Activated CD4-positive, alpha-beta T cell treated with anti-CD3 and anti-CD28 coated beads, Interleukin-2, amount 10 ng/mL, durations not matched to agents 7 days and 5 days (primary cell): ENCODE measurements around the gene ZNF195. TPM values are rescaled to one million over a fixed set of nuclear protein-coding genes. Genes with fewer than 3 reads are reported as not detected.

Source experiments
- CTCF ChIA-PET: fragments of 350-600 bp; sonication (Branson Sonifier 250); formaldehyde crosslinking; loops from one replicate; lab custom pipeline; 2021; ENCODE audit warnings: antibody characterized with exemption; lab: Charles Lee
- POLR2A ChIA-PET: fragments of 350-600 bp; sonication (Branson Sonifier 250); formaldehyde crosslinking; loops from one replicate; lab custom pipeline; 2021; ENCODE audit warnings: antibody characterized with exemption; lab: Charles Lee
- DNase-seq: peaks from one replicate; pipeline ENCODE4 v3.0.0-alpha.2; 2020
- H3K27ac Mint-ChIP-seq: one replicate; pipeline ENCODE4 v1.8.0; 2021; ENCODE audit warnings: mild to moderate bottlenecking, moderate library complexity, mixed read lengths
- H3K27me3 Mint-ChIP-seq: one replicate; pipeline ENCODE4 v1.8.0; 2021; ENCODE audit warnings: mixed read lengths
- H3K36me3 Mint-ChIP-seq: one replicate; pipeline ENCODE4 v1.8.0; 2021; ENCODE audit warnings: low read depth, mixed read lengths
- H3K4me1 Mint-ChIP-seq: one replicate; pipeline ENCODE4 v1.8.0; 2021; ENCODE audit warnings: mixed read lengths
- H3K4me3 Mint-ChIP-seq: one replicate; pipeline ENCODE4 v1.8.0; 2021; ENCODE audit warnings: mild to moderate bottlenecking, moderate library complexity, mixed read lengths
- H3K9me3 Mint-ChIP-seq: one replicate; pipeline ENCODE4 v1.8.0; 2021; ENCODE audit warnings: mixed read lengths
- total RNA-seq, 2 experiments: library from RNA; stranded (reverse); gene quantifications; one replicate each; pipeline ENCODE4 v1.2.3, GENCODE V29; 2021

ZNF195 gene
- total RNA-seq, 2 experiments from 2014 or later: 29.7 to 32.5 TPM

DNA sequence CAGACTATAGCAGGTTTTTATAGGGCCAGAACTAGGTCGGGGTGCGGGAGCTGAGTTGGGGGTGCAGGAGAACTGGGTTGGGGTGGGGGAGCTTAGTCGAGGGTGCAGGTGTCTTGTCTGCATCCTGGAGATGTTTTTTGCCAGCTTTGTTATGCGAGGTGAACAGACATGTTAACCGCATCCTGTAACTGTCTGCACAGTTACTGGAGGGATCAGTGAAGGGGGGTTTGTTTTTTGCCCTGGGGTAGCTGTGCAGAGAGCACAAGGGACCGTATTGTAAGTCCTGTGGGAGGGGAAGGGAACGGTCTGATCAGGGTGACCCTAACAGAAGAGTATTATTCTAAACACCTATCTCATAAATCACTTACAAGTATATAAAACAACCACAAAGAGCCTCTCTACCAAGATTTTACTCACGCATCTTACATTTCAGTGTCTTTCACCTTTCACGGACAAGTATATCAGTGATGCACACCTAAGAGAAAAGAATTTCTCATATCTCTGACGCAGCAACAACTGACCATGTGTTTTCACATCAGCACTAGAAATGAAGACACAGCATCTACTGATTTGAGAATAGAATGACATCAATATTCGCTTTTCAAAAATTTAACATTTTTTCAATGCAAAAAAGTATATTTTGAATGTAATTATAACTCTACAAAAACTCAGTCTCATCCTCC, 20.8 kb downstream of the ZNF195 start:
- Mint-ChIP-seq H3K36me3 (peaks cover 65% of the 10 kb centered on the region), H3K9me3 (peaks cover 62% of the 10 kb centered on the region), H3K4me1 (no peaks in the 10 kb centered on the region), H3K4me3 (no peak overlapping the region), H3K27me3 (no peaks in the 10 kb centered on the region), H3K27ac (no peak overlapping the region)
- DNase-seq: no peak
- ChIA-PET CTCF (no interaction called here), POLR2A (no interaction called here)

DNA sequence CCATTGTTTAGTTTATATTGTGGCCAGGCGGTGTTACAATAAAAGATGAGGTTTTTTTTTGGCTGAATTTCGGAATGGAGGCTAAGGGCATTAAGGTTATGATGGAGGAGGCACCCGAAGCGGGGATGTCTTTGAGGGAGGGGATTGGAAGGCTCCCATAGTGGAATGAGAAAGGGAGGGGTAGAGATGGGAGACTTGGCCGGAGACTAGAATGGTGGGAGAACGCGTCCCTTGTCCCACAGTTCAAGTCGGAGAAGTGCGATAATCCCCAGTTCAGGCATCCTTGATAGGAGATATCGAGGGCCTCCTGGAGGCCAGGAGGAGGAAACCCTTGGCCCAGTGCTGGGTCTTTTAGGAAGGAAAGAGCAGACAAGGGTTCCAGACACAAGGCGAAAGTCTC, 21.6 kb downstream of the ZNF195 start:
- Mint-ChIP-seq H3K27me3 (no peaks in the 10 kb centered on the region), H3K9me3 (peaks cover 54% of the 10 kb centered on the region), H3K27ac (no peak overlapping the region), H3K4me1 (no peaks in the 10 kb centered on the region), H3K36me3 (peaks cover 57% of the 10 kb centered on the region), H3K4me3 (no peak overlapping the region)
- CTCF ChIA-PET: interaction anchor here (0.9 kb wide), 1 partner anchor 18 kb away, joined by 3 read pairs; no protein-coding TSS in a partner anchor
- POLR2A ChIA-PET: no interaction called here
- DNase-seq: no peak

DNA sequence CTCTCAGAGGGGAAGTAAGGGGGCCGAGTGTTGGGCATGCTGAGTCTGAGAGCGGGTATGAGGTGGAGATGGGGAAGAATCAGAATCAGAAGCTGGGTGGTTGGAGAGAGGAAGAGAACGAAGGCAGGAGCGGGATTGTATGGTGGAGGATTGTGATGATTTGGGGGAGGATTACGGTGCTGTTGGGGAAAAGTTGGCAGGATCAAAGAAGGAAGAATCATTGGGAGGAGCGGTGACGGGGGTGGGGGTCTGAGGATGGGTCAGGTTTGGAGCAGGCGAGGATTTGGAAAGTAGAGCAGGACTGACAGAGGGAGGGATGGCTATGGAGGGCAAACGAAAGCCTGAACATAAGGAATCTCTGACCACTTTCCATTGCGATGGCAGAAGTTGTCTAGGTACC, 22.1 kb downstream of the ZNF195 start:
- Mint-ChIP-seq H3K27me3 (no peaks in the 10 kb centered on the region), H3K4me3 (no peak overlapping the region), H3K27ac (no peak overlapping the region), H3K9me3 (peaks cover 54% of the 10 kb centered on the region), H3K4me1 (no peaks in the 10 kb centered on the region), H3K36me3 (peaks cover 54% of the 10 kb centered on the region)
- ChIA-PET POLR2A (no interaction called here), CTCF (interaction anchor here (0.9 to 1.1 kb wide), 2 partner anchors 16 to 19 kb away, joined by 3 read pairs; no protein-coding TSS in a partner anchor)
- DNase-seq: no peak

GRCh38 chr11:3353066-3353465, 25.9 kb downstream of the ZNF195 start:
- DNase-seq: no peak
- no peak overlapping the region for H3K4me3 Mint-ChIP-seq
- no peaks in the 10 kb centered on the region for H3K27me3 Mint-ChIP-seq
- CTCF ChIA-PET: no interaction called here
- H3K27ac Mint-ChIP-seq: no peak overlapping the region
- peaks cover 31% of the 10 kb centered on the region for H3K9me3 Mint-ChIP-seq
- no peaks in the 10 kb centered on the region for H3K4me1 Mint-ChIP-seq
- H3K36me3 Mint-ChIP-seq: peaks cover 19% of the 10 kb centered on the region
- POLR2A ChIA-PET: no interaction called here

DNA sequence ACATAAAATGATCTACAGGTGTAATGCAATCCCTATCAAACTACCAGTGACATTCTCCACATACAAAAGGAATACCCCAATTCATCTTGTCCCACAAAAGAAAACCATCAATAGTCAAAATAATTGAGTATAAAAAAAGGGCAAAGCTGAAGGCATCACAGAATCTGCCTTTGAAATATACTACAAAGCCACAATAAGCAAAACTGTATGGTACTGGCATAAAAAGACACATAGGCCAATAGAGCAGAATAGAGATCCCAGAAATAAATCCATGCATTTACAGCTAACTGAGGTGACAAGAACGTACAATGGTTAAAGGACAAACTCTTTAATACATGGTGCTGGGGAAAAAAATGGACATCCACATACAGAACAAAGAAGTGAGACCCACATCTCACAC, 31.8 kb downstream of the ZNF195 start:
- Mint-ChIP-seq H3K27me3 (peaks cover 14% of the 10 kb centered on the region), H3K4me3 (no peak overlapping the region), H3K9me3 (peaks cover 14% of the 10 kb centered on the region), H3K27ac (no peak overlapping the region), H3K36me3 (peaks cover 5% of the 10 kb centered on the region), H3K4me1 (no peaks in the 10 kb centered on the region)
- POLR2A ChIA-PET: no interaction called here
- no peak for DNase-seq
- CTCF ChIA-PET: no interaction called here

GRCh38 chr11:3346587-3346986, 32.4 kb downstream of the ZNF195 start:
- DNase-seq: no peak
- H3K9me3 Mint-ChIP-seq: peaks cover 14% of the 10 kb centered on the region
- peaks cover 5% of the 10 kb centered on the region for H3K36me3 Mint-ChIP-seq
- no peak overlapping the region for H3K27ac Mint-ChIP-seq
- peaks cover 19% of the 10 kb centered on the region for H3K27me3 Mint-ChIP-seq
- POLR2A ChIA-PET: no interaction called here
- CTCF ChIA-PET: no interaction called here
- H3K4me3 Mint-ChIP-seq: no peak overlapping the region
- H3K4me1 Mint-ChIP-seq: no peaks in the 10 kb centered on the region

DNA sequence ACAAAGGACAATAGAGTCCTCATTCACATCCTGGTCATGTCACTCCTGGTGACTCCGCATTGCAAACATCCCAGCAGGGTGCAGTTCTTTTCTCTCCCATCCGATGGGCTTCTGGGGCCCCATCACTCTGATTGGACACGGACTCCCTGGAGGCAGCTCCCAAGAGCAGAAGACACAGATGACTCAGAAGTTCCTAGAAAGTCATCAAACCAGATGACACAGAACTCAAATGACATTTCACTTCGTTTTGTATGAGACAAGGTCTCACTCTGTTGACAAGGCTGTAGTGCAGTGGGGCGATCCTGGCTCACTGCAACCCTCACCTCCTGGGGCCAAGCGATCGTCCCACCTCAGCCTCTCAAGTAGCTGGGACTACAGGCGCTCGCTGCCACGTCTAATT, 33.2 kb downstream of the ZNF195 start:
- H3K4me1 Mint-ChIP-seq: no peaks in the 10 kb centered on the region
- peaks cover 12% of the 10 kb centered on the region for H3K9me3 Mint-ChIP-seq
- H3K27me3 Mint-ChIP-seq: peaks cover 27% of the 10 kb centered on the region
- CTCF ChIA-PET: no interaction called here
- peaks cover 5% of the 10 kb centered on the region for H3K36me3 Mint-ChIP-seq
- DNase-seq: no peak
- POLR2A ChIA-PET: no interaction called here
- no peak overlapping the region for H3K4me3 Mint-ChIP-seq
- H3K27ac Mint-ChIP-seq: no peak overlapping the region

GRCh38 chr11:3344327-3345174, 34.4 kb downstream of the ZNF195 start:
- no peak overlapping the region for H3K27ac Mint-ChIP-seq
- ChIA-PET CTCF (no interaction called here), POLR2A (no interaction called here)
- H3K4me3 Mint-ChIP-seq: no peak overlapping the region
- H3K9me3 Mint-ChIP-seq: peaks cover 9% of the 10 kb centered on the region
- no peaks in the 10 kb centered on the region for H3K4me1 Mint-ChIP-seq
- DNase-seq: no peak
- peaks cover 34% of the 10 kb centered on the region for H3K27me3 Mint-ChIP-seq
- H3K36me3 Mint-ChIP-seq: peaks cover 5% of the 10 kb centered on the region

- peaks cover 4% of the 10 kb centered on the region for H3K9me3 Mint-ChIP-seq
- POLR2A ChIA-PET: no interaction called here
- DNase-seq: no peak
- no peaks in the 10 kb centered on the region for H3K4me1 Mint-ChIP-seq
- H3K36me3 Mint-ChIP-seq: peaks cover 5% of the 10 kb centered on the region
- H3K27me3 Mint-ChIP-seq: peaks cover 44% of the 10 kb centered on the region
- H3K27ac Mint-ChIP-seq: no peak overlapping the region
- CTCF ChIA-PET: no interaction called here
- H3K4me3 Mint-ChIP-seq: no peak overlapping the region
These were observed 36.2 kb downstream of the ZNF195 start for GRCh38 chr11:3342709-3343108.

DNA sequence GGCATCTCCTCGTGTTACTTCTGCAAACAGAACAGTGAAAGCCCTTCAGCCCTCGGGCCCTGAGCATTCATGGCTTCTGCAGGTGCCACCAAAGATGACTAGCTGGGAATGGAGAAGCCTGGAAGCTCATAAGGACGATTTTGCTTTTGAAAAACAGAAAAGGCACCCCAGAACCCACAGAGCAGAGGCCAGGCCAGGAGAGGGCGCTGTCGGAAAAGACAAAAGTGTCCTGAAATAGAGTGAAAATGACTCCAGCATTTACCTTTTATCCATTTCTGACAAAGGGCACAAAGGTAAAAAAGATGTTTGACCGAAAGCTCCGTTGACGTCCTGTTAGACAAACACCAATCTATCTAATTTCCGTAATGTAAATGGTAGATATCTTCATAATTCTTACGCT, 37.6 kb downstream of the ZNF195 start:
- Mint-ChIP-seq H3K9me3 (no peaks in the 10 kb centered on the region), H3K27me3 (peaks cover 44% of the 10 kb centered on the region), H3K4me1 (no peaks in the 10 kb centered on the region), H3K4me3 (no peak overlapping the region), H3K36me3 (no peaks in the 10 kb centered on the region), H3K27ac (no peak overlapping the region)
- POLR2A ChIA-PET: no interaction called here
- CTCF ChIA-PET: interaction anchor here (0.6 to 2.3 kb wide), 6 partner anchors 15 to 263 kb away, joined by 3 to 8 read pairs (median 4); no protein-coding TSS in a partner anchor
- peak; percentile 73 for DNase-seq

GRCh38 chr11:3340025-3340424, 38.9 kb downstream of the ZNF195 start:
- Mint-ChIP-seq H3K4me3 (no peak overlapping the region), H3K4me1 (no peaks in the 10 kb centered on the region), H3K36me3 (no peaks in the 10 kb centered on the region), H3K9me3 (no peaks in the 10 kb centered on the region), H3K27ac (no peak overlapping the region), H3K27me3 (peaks cover 44% of the 10 kb centered on the region)
- ChIA-PET POLR2A (no interaction called here), CTCF (interaction anchor here (0.8 to 2.3 kb wide), 2 partner anchors 69 to 749 kb away, joined by 3 to 8 read pairs; no protein-coding TSS in a partner anchor)
- no peak for DNase-seq

DNA sequence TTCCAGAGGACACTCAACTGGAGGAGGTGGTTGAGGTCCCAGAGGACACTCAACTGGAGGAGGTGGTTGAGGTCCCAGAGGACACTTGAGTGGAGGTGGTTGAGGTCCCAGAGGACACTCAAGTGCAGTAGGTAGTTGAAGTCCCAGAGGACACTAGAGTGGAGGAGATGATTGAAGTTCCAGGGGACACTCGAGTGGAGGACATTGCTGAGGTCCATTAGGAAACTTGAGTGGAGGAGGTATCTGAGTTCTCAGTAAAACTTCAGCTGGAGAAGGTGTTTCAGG, 39.7 kb downstream of the ZNF195 start:
- ChIA-PET CTCF (no interaction called here), POLR2A (no interaction called here)
- Mint-ChIP-seq H3K27ac (no peak overlapping the region), H3K9me3 (no peaks in the 10 kb centered on the region), H3K4me3 (no peak overlapping the region), H3K36me3 (no peaks in the 10 kb centered on the region), H3K27me3 (peaks cover 41% of the 10 kb centered on the region), H3K4me1 (no peaks in the 10 kb centered on the region)
- no peak for DNase-seq

DNA sequence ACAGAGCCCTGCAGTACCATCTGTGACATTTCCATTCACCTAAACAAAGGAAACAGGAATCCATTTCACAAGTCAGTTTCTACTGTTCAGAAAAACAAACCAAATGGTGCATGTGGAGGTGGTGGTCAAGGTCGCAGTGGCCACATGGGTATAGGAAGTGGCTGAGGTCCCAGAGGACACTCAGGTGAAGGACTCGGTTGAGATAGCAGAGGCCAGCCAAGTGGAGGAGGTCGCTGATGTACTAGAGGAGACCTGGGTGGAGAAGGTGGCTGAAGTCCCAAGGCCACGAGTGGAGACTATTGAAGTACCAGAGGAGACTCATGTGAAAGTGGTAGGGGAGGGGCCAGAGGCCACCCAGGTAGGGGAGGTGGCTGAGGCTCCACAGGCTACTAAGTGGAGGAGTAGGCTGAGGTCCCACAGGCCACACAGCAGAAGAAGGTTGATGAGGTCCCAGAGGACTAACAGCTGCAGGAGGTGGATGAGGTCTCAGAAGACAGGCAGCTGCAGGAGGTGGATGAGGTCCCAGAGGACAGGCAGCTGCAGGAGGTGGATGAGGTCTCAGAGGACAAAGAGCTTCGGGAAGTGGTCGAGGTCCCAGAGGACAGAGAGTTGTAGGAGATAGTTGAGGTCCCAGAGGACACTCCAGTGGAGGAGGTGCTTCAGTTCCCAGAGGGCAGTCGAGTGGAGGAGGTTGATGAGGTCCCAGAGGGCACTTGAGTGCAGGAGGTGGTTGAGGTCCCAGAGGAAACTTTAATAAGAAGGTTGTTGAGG, 40.2 kb downstream of the ZNF195 start:
- H3K36me3 Mint-ChIP-seq: no peaks in the 10 kb centered on the region
- CTCF ChIA-PET: no interaction called here
- H3K4me1 Mint-ChIP-seq: no peaks in the 10 kb centered on the region
- no peaks in the 10 kb centered on the region for H3K9me3 Mint-ChIP-seq
- POLR2A ChIA-PET: no interaction called here
- peaks cover 40% of the 10 kb centered on the region for H3K27me3 Mint-ChIP-seq
- DNase-seq: no peak
- no peak overlapping the region for H3K27ac Mint-ChIP-seq
- no peak overlapping the region for H3K4me3 Mint-ChIP-seq
